Central memory CD4-positive, alpha-beta T cell (primary cell): ENCODE results near the gene NFYB.
"Not testable (repeated sequence)": the region's sequence is repeated elsewhere in the genome, so short reads cannot be mapped to it uniquely, and the experiment has no call there.

Experiments
- DNase-seq: peaks from one replicate; pipeline ENCODE4 v3.0.0; 2022

NFYB gene

DNA sequence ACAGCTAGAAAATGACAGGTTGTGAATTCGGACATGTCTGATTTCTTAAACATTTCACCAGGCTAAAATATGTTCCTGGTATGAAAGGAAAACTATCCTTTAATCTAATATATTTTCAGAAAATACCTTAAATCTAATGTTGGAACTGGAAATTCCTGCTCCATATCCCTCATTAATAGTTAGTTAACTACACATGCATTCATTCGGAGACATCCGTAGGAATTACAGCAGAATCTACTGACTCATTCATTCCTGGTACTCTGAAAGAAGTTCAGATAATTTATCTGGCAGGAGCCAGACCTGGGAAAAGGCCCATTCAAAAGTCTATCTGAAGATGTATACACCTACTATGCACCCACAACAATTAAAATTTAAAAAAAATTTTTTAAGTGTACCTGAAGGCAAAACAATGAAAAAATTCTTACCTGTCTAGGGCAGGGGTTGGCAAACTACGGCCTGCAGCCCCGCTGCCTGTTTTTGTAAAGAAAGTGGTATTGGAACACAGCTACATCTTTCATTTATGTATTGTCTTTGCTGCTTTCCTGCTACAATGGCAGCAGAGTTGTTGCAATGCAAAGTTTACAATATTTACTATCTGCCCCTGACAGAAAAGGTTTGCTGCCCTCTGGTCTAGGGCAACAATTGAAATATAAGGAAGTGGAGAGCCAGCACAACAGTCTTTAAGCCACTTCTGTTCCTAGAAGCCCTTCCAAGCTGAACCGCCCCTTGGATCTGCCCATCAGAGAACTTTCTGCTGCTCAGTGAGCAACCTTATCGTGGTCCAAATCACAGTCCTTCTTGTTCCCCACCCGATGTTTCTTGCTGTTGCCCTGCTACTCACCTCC is 17.9 kb upstream of the NFYB start:
- DNase-seq, result no peak

GRCh38 chr12:104154806-104155205 is 16.8 kb upstream of the NFYB start:
- no peak for DNase-seq

GRCh38 chr12:104154286-104154685 is 16.3 kb upstream of the NFYB start:
- DNase-seq, result no peak

DNA sequence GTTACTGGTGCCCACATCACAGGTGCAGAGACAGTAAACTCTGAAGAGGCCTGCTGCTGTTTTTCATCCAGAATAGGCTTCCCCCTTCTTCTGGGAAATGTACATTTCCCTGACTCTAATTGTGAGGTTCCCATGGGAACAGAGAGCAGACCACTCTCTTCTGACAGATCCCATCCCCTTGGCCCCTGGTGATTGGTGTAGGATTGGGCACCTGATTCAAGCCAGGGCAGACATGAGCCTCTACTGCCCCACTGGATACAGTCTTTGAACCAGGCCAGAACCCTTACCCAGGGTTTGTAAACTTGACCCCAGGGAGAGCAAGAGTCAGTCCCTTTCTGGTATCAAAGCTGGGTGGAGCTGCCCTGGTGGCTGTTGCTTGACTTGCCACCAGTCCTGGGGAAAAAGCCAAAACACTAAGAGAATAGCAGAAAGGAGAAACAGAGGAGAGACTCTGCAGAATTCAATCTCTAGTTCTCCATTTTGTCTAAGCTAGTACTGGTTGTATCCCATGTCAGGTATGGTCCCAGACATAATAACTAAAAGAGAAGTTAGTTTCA is 14.8 kb upstream of the NFYB start:
- no peak for DNase-seq

GRCh38 chr12:104150416-104150815 is 12.4 kb upstream of the NFYB start:
- DNase-seq, result no peak

DNA sequence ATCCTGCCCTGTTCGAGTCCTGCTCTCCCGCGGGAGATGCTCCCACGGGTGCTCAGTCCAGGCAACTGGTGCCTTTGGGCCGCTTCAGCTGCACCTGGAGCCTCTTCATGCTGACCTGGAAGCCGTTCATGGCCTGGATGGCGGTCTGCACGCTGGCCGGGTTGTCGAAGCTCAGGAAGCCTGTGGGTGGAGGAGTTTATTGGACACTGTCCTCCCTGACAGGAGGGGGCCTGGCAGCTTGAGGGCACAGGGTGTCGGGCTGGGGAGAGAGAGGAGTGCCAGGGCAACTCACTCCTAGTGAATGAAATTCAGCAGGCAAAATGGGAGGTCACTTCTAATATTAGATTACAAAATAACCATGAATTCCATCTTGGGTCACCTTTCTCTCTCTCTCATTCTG is 9.3 kb upstream of the NFYB start:
- no peak for DNase-seq

- DNase-seq, result no peak
Measured at GRCh38 chr12:104143918-104144317, 5.9 kb upstream of the NFYB start.

GRCh38 chr12:104143002-104143401 is 5.0 kb upstream of the NFYB start:
- no peak for DNase-seq

DNA sequence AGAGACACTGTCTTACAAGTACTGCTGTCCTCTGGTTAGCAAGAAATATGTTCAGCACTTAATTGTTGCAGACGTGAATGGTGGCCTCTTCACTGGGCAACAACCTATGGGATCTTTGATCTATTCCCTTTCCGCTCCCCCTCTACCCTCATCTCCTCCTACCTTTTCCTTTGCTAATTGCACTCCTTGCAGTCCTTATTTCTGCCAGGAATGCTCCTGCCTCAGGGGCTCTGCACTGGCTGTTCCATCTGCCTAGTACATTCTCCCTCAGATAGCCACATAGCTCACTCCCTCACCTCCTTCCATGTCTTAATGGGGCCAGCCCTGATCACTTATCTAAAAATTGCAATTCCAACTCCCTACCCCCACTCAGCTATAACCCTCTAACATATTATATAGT is 4.5 kb upstream of the NFYB start:
- DNase-seq, result no peak

DNA sequence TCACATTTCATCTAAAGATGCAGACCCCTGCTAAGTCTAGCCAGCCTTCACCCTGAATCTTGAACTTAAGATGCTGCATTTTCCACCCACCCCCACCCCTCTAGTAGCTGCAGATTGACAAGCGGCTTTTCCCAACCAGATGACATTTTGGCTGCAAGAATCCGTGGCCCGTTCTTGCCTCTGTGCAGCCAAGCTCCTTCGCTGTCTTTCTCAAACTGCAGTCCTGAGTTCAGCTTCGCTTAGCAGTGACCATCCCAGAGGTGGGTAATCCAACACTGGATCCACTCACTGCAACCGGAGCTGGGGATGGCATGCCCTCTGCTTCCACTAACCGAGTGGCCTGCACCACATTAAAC is 765 bp upstream of the NFYB start:
- DNase-seq, result no peak

DNA sequence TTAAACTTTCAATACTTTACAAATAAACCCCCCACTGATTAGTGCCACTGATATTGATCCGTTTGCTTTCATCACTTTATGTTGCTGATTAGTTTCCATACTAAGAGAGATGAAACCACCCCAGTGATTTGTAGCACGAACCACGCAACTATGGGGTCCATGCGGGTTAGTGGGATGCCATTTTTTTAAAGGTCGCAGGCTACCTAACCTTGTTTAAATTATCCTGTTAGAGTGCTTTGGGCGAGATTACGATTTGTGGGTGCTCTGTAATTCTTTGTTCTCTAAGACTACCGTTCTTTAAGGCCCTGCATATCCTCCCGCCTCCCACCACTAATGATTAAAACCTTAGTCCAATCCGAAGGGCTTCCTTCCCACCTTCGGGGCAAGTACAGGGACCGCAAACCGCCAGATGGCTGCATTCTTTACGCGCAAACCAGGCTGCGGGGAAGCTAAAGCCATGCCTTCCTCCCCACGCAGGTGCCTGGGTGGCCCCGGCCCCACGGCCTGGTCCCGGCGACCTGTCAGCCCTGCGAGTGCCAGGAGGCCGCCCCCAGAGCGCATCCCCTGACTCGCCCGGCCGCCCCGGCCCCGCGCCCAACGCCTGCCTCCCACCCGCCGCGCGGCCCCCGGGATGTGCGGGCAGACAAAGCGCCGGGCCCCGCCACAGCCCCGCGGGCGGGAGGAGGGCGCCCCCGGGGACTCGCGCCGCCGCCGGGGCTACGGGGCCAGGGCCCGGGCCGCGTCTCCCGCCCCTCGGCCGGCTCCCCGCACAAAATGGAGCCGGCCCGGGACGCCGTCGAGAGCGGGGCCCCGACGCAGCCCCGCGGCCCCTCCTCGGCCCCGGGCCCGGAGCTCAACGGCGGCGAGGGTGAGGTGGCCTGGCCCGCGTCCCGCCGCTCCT is 759 bp downstream of the NFYB start:
- DNase-seq, result peak; percentile 41

GRCh38 chr12:104136577-104136976 is 1.4 kb downstream of the NFYB start:
- no peak for DNase-seq

DNA sequence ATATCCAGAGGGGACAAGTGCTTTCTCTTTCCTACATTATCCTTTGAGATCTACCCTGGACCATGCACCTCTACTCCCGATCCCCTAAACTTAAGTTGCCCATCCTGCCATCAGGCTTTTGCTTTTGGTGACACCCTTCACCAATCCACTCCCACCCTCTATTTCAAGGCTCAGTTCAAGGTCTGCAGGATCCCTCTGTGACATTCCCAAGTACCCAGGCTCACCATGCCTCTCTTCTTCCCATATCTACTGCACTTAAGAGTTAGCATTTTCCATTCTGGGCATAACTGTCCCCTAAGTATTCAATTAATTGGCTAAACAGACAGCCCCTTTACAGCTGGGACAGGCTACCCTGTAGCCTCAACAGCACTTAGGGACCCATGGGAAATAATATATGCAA is 3.1 kb downstream of the NFYB start:
- no peak for DNase-seq

GRCh38 chr12:104133866-104134265 is 4.1 kb downstream of the NFYB start:
- DNase-seq, result no peak

GRCh38 chr12:104133321-104133720 is 4.7 kb downstream of the NFYB start:
- DNase-seq, result no peak

GRCh38 chr12:104132351-104132956 is 5.6 kb downstream of the NFYB start:
- DNase-seq, result no peak

GRCh38 chr12:104131609-104132008 is 6.4 kb downstream of the NFYB start:
- no peak for DNase-seq

- no peak for DNase-seq
Measured at GRCh38 chr12:104130760-104131159, 7.2 kb downstream of the NFYB start.

DNA sequence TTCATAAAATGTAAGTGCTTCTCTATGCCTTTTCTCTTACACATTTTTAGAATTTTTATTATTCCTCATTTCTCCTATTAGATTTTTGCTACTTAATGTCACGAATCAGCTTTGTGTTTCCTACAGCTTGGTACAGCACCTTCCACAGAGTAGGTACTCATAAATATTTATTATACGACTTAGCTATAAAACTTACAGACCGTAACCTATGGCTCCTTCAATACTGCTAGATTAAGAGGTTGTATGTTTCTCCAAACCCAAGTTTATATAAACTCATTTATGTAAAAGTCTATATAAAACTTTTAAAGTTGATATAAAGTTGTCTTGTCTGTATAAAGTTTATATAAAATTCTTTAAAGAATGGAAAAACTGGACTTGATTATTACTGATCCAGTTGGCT is 11.5 kb downstream of the NFYB start:
- DNase-seq, result no peak

DNA sequence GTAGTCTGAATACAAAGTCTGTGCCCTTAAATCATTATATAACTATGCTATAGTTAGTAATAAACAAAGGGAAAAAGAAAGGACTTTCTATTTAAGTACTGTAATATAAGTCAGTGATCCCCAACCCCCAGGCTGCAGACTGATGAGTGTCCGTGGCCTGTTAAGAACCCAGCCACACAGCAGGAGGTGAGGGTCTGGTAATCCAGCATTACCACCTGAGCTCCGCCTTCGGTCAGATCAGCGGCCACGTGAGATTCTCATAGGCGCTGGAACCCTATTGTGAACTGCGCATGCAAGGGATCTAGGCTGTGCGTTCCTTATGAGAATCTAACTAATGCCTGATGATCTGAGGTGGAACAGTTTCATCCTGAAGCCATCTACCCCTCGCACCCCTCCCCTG is 15.7 kb downstream of the NFYB start:
- no peak for DNase-seq

DNA sequence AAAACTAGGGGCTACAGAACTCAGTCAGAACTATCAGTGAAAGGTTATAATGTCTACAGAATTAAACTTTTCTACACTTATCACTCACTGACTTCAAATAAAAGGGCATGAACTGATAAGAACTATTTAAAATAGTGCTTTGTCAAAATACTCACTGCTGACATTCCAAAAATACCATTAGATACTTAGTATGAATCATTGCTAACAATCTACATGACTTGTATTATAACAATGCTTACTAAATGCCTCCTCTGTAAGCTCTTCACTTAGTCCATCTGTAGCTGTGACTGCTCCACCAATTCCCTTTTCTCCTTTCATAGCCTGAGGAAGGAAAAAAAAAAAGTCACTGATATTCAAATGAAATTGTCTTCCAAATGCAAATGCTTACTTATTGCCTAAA is 17.0 kb downstream of the NFYB start:
- no peak for DNase-seq

DNA sequence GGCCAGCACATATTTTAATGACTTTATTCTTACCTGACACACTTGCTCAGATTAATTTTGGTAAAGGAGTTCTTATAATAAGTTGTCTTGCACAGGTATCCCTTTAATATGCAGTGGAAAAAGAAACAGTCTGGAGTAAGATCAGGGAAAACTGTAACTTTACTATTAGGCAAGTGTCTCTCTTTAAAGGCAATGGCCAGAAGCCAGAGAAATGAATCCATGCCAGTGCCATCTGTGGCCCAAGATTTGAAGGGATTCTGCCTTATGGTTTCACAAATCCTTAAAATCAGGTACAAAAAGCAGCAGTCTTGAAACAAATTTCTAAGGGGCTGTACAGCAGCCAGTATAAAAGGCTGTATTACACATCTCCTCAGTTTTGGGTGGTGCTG is 22.4 kb downstream of the NFYB start:
- DNase-seq, result no peak

DNA sequence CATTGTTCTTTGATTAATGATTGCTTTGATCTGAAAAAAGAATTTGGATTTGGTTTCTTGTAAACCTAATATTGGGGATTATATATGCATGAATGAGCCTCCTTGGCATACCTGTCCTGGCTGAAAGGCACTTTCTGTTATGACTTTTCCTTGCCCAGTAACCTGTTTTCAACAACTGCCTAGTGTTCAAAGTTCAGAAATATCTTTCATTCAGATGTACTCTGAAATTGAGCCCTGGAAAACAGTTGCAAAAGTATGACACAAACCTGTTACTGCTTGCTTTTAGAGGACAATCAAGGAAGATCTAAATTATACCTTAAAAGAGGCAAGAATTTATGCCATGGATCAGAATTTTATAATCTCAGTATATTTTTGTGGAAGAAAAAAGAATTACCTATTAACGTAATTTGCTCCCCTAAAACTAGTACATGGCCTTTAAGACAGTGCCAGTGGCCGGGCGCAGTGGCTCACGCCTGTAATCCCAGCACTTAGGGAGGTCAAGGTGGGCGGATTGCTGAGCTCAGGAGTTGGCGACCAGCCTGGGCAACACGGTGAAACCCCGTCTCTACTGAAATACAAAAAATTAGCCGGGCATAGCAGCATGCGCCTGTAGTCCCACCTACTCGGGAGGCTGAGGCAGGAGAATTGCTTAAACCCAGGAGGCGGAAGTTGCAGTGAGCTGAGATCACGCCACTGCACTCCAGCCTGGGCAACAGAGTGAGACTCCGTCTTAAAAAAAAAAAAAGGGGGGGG is 23.0 kb downstream of the NFYB start:
- DNase-seq, result not testable (repeated sequence)
